Anterior cingulate cortex (tissue), 58 donors: ENCODE data around the gene ROBO4.

Experiments
- DNase-seq, 58 donors: peaks; one replicate each; lab custom pipeline; 2025; lab: John Stamatoyannopoulos, UW

Gene ROBO4

GRCh38 chr11:124891373-124891861, 6.2 kb downstream of the ROBO4 start:
- DNase-seq = no peak

- DNase-seq = no peak
These were observed 6.8 kb downstream of the ROBO4 start for GRCh38 chr11:124890683-124891372.

GRCh38 chr11:124890151-124890550, 7.5 kb downstream of the ROBO4 start:
- DNase-seq = no peak

GRCh38 chr11:124889191-124890091, 8.2 kb downstream of the ROBO4 start:
- DNase-seq = no peak

GRCh38 chr11:124887667-124888013, 10.0 kb downstream of the ROBO4 start:
- DNase-seq = no peak

GRCh38 chr11:124886978-124887666, 10.5 kb downstream of the ROBO4 start:
- DNase-seq = no peak

- no peak for DNase-seq
These were observed 11.2 kb downstream of the ROBO4 start for GRCh38 chr11:124886476-124886875.

- no peak for DNase-seq
These were observed 12.7 kb downstream of the ROBO4 start for GRCh38 chr11:124884869-124885479.

- DNase-seq = no peak
These were observed 13.3 kb downstream of the ROBO4 start for GRCh38 chr11:124884340-124884739.

- DNase-seq = no peak
These were observed 15.2 kb downstream of the ROBO4 start for GRCh38 chr11:124882339-124883071.

- DNase-seq = no peak
These were observed 16.7 kb downstream of the ROBO4 start for GRCh38 chr11:124880958-124881357.

- no peak for DNase-seq
These were observed 17.4 kb downstream of the ROBO4 start for GRCh38 chr11:124880290-124880611.

- no peak for DNase-seq
These were observed 18.0 kb downstream of the ROBO4 start for GRCh38 chr11:124879493-124880289.

- no peak for DNase-seq
These were observed 18.7 kb downstream of the ROBO4 start for GRCh38 chr11:124878759-124879492.

GRCh38 chr11:124877910-124878758, 19.5 kb downstream of the ROBO4 start:
- no peak for DNase-seq

- no peak for DNase-seq
These were observed 20.1 kb downstream of the ROBO4 start for GRCh38 chr11:124877631-124877909.

GRCh38 chr11:124876818-124877630, 20.6 kb downstream of the ROBO4 start:
- DNase-seq = no peak
